ENCODE measurements around the gene TPRN. TPM values are rescaled to one million over a fixed set of nuclear protein-coding genes. Genes with fewer than 3 reads are reported as not detected.

TPRN gene
- total RNA-seq, 4 donors from 2014 or later: 3.4 to 10.2 (median 6.3) TPM

DNA sequence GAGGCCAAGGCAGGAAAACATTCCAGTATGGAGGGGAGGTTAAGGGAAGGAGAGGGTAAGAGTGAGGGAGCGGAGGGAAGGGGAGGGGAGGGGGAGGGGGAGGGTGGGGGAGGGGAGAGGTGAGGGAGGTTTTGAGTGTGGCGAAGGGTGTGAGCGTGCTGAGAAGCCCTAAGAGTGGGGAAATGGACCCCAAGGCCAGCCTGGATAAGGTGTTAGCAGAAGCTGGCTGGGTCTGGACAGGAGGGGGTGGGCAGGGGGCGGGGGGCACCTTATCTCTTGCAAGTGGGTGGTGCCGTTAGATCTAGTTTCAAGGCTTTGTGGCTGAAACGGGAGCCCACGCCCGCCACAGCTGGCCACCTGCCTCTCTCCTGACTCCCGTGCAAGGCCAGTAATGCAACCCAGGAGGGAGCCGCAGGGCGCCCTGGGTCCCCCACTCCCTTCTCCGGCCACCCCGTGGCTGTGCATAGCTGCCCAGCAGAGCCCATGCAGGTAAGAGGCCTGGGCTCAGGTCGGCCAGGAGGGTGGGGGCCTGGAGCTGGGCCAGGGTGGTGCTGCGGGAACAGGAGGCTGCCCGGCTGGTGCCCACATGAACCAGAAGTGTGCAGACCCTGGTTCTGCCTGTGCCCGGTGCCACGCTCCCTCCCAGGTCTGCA, 27.4 kb upstream of the TPRN start:
- no peak for ATAC-seq
- no peak overlapping the region for H3K4me3 ChIP-seq
- no peak overlapping the region for H3K27ac ChIP-seq
- no peak for DNase-seq
- H3K27me3 ChIP-seq: peaks cover 28 to 37% (median 31%) of the 10 kb centered on the region in 3 donors
- intact Hi-C loops (cut with DNase I; ENCODE audit: low total_unique reads) (loop anchor here (2.0 kb wide), 1 partner anchor 109 kb away; no protein-coding TSS in a partner anchor), in situ Hi-C loops (cut with MboI; ENCODE audit: low sequenced_read_pairs in 4 of 4) (loop anchor here in 1 of 4 donors (10.0 kb wide), 1 partner anchor 103 kb away; no protein-coding TSS in a partner anchor)
- no peaks in the 10 kb centered on the region for H3K9me3 ChIP-seq
- H3K36me3 ChIP-seq: no peaks in the 10 kb centered on the region
- no peak for TF ChIP-seq POLR2A (IDR thresholded peaks at IDR 0.05)
- TF ChIP-seq, protein P1, sequence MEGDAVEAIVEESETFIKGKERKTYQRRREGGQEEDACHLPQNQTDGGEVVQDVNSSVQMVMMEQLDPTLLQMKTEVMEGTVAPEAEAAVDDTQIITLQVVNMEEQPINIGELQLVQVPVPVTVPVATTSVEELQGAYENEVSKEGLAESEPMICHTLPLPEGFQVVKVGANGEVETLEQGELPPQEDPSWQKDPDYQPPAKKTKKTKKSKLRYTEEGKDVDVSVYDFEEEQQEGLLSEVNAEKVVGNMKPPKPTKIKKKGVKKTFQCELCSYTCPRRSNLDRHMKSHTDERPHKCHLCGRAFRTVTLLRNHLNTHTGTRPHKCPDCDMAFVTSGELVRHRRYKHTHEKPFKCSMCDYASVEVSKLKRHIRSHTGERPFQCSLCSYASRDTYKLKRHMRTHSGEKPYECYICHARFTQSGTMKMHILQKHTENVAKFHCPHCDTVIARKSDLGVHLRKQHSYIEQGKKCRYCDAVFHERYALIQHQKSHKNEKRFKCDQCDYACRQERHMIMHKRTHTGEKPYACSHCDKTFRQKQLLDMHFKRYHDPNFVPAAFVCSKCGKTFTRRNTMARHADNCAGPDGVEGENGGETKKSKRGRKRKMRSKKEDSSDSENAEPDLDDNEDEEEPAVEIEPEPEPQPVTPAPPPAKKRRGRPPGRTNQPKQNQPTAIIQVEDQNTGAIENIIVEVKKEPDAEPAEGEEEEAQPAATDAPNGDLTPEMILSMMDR (IDR thresholded peaks at IDR 0.05 in 4 of 5, conservative IDR thresholded peaks at IDR 0.05 in 1 of 5): no peak
- peaks cover 7 to 8% of the 10 kb centered on the region in 2 donors for H3K4me1 ChIP-seq

DNA sequence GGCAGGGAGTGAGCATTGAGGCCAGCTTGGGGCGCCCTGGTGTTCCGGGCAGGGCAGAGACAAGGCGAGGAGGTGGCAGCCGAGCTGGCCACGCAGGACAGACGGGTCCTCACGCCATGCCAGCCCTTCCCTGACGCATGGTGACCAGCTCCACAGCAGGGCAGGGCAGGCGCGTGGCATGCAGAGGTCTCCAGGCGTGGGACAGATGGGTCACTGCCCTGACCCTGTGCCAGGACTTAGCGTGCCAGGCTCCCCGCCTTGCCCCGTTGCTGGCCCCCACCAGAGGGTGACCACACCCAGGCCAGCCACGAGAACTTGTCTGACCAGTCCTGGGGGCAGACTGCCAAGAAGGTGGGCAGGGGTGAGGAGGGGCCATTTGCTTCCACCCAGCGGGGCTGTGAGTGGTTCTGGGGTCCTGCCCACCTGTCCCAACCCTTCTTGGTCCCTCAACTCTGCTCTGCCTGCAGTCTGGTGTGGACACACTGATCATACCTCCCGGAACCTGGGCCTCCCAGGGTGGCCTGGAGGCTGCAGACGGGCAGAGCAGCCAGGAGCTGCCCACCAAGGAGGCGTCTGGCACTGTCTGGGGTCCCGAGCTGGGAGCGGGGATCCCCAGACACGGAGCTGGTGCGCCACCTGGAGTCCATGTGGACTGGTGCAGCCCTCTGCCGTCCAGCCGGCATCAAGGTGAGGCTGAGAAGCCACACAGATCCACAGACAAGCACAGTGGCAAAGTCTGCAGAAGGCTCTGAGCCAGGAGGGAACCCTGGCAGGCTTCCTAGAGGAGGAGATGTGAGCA, 26.7 kb upstream of the TPRN start, which contains the start of gene RNF224:
Gene RNF224 (plus strand): TSS at position 449 of the 799 bp plus-strand sequence. CDS start 834 bp downstream, outside the sequence.
- Histone ChIP-seq H3K4me1 (peaks cover 8 to 14% of the 10 kb centered on the region in 2 donors), H3K27ac (no peak within 1 kb of the TSS), H3K9me3 (no peaks in the 10 kb centered on the region), H3K36me3 (no peaks in the 10 kb centered on the region), H3K4me3 (no peak within 1 kb of the TSS), H3K27me3 (peaks cover 28 to 36% (median 31%) of the 10 kb centered on the region in 3 donors)
- ATAC-seq (no peak), DNase-seq (peak; percentile 33 to 59)
- intact Hi-C loops (cut with DNase I; ENCODE audit: low total_unique reads) (loop anchor here (2.0 kb wide), 1 partner anchor 108 kb away; no protein-coding TSS in a partner anchor), in situ Hi-C loops (cut with MboI; ENCODE audit: low sequenced_read_pairs in 4 of 4) (loop anchor here in 1 of 4 donors (10.0 kb wide), 1 partner anchor 102 kb away; no protein-coding TSS in a partner anchor)
- TF ChIP-seq POLR2A (IDR thresholded peaks at IDR 0.05): no peak
- TF ChIP-seq, protein P1 (IDR thresholded peaks at IDR 0.05 in 4 of 5, conservative IDR thresholded peaks at IDR 0.05 in 1 of 5): peak; percentile 77 to 92 (median 85)

DNA sequence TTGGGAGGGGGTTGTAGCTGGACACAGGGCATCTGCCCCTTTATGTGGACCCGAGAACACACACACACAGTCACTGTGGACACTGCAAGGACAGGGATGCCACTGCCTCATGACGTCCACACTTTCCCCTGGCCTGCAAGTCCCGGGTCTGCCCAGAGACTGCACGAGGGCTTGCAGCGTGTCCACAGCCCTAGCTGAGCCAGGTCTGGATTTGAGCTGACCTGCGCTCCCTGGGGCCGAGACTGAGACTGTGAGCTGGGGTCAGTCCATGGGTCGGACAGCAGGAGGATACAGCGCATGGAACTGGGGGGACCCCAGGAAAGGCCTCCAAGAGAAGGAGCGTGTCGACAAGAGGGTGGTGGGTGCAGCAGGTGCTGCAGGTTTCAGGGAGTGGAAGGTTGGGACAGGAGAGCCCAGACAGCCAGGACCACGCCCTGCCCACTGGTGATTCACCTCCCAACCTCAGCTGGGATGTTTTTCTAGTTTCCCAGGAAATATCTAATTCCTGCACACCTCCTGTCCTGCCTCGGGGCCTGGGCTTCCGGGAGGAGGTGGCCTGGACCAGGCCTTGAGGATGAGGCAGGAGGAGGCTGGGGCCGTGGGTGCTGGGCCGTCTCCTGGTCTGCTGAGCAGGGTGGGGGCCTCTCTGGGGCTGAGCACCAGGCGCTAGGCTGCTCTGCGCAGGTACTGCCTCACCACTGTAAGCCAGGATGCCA, 26.0 kb upstream of the TPRN start:
- no peak for DNase-seq
- H3K9me3 ChIP-seq: no peaks in the 10 kb centered on the region
- no peak for ATAC-seq
- peaks cover 28 to 36% (median 31%) of the 10 kb centered on the region in 3 donors for H3K27me3 ChIP-seq
- intact Hi-C loops (cut with DNase I; ENCODE audit: low total_unique reads) (loop anchor here (2.0 kb wide), 1 partner anchor 108 kb away; no protein-coding TSS in a partner anchor), in situ Hi-C loops (cut with MboI; ENCODE audit: low sequenced_read_pairs in 4 of 4) (loop anchor here in 1 of 4 donors (10.0 kb wide), 1 partner anchor 102 kb away; no protein-coding TSS in a partner anchor)
- H3K36me3 ChIP-seq: no peaks in the 10 kb centered on the region
- peaks cover 8 to 17% of the 10 kb centered on the region in 2 donors for H3K4me1 ChIP-seq
- TF ChIP-seq, protein P1 (IDR thresholded peaks at IDR 0.05 in 4 of 5, conservative IDR thresholded peaks at IDR 0.05 in 1 of 5): no peak
- TF ChIP-seq POLR2A (IDR thresholded peaks at IDR 0.05): no peak
- no peak overlapping the region for H3K27ac ChIP-seq
- H3K4me3 ChIP-seq: no peak overlapping the region

DNA sequence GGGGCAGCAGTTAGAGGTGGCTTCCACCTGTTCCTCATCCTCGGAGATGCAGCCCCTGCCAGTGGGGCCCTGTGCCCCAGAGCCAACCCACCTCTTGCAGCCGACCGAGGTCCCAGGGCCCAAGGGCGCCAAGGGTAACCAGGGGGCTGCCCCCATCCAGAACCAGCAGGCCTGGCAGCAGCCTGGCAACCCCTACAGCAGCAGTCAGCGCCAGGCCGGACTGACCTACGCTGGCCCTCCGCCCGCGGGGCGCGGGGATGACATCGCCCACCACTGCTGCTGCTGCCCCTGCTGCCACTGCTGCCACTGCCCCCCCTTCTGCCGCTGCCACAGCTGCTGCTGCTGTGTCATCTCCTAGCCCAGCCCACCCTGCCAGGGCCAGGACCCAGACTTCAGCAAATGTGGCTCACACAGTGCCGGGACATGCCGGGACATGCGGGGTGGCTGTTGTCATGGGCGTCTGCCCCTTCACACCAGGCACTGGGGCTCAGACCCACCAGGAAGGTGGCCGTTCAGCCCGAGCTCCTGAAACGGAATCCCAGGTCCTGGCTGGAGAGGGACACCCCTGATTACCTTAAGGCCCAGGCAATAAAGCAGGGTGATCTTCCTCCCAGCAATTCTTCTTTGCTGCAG, 25.3 kb upstream of the TPRN start:
- in situ Hi-C loops (cut with MboI; ENCODE audit: low sequenced_read_pairs in 4 of 4): loop anchor here in 1 of 4 donors (10.0 kb wide), 1 partner anchor 101 kb away; no protein-coding TSS in a partner anchor
- H3K27ac ChIP-seq: no peak overlapping the region
- intact Hi-C loops (cut with DNase I; ENCODE audit: low total_unique reads): loop anchor here (2.0 kb wide), 1 partner anchor 107 kb away; no protein-coding TSS in a partner anchor
- TF ChIP-seq POLR2A (IDR thresholded peaks at IDR 0.05): no peak
- TF ChIP-seq, protein P1 (IDR thresholded peaks at IDR 0.05 in 4 of 5, conservative IDR thresholded peaks at IDR 0.05 in 1 of 5): no peak
- peaks cover 27 to 32% (median 27%) of the 10 kb centered on the region in 3 donors for H3K27me3 ChIP-seq
- no peak overlapping the region for H3K4me3 ChIP-seq
- no peak for DNase-seq
- no peaks in the 10 kb centered on the region for H3K36me3 ChIP-seq
- peaks cover 8 to 21% of the 10 kb centered on the region in 2 donors for H3K4me1 ChIP-seq
- no peaks in the 10 kb centered on the region for H3K9me3 ChIP-seq
- no peak for ATAC-seq
